Thoracic aorta (tissue), 2 donors: Measurements from ENCODE around the gene CC2D2A. TPM values are rescaled to one million over a fixed set of nuclear protein-coding genes. Genes with fewer than 3 reads are reported as not detected.

Experiments
- ATAC-seq: fragments of 150-250 bp; one replicate; pipeline ENCODE4 v1.8.0; 2017; ENCODE audit warnings: low read depth; ENCODE audit not compliant: insufficient number of reproducible peaks, low FRiP score
- DNase-seq: peaks from one replicate; pipeline ENCODE4 v3.0.0-alpha.2; 2020; ENCODE audit warnings: low spot score
- H3K27ac ChIP-seq, 2 donors: fragments of 200-600 bp; sonication (generic); 1 replicate in 1 of 2; 2 replicates in 1 of 2; pipeline ENCODE4 v1.5.1; 2016; ENCODE audit warnings: mild to moderate bottlenecking in 2 of 2, moderate library complexity in 2 of 2
- H3K27me3 ChIP-seq: fragments of 200-600 bp; sonication (generic); replicated peaks from 2 replicates; pipeline ENCODE4 v1.6.0; 2016; ENCODE audit warnings: mild to moderate bottlenecking; ENCODE audit not compliant: insufficient read depth
- H3K36me3 ChIP-seq: fragments of 200-600 bp; sonication (generic); one replicate; pipeline ENCODE4 v1.5.1; 2016
- H3K4me1 ChIP-seq, 2 donors: fragments of 200-600 bp; sonication (generic); 1 replicate in 1 of 2; 2 replicates in 1 of 2; pipeline versions ENCODE4 v1.5.1 to v1.6.0; 2016; ENCODE audit warnings: low read depth in 2 of 2, mild to moderate bottlenecking in 1 of 2; ENCODE audit not compliant: control insufficient read depth in 1 of 2
- H3K4me3 ChIP-seq: fragments of 200-600 bp; sonication (generic); 2 replicates; pipeline ENCODE4 v1.5.1; 2016; ENCODE audit warnings: mild to moderate bottlenecking
- H3K9me3 ChIP-seq: fragments of 200-600 bp; sonication (generic); 2 replicates; pipeline ENCODE4 v1.5.1; 2016
- CTCF ChIP-seq: fragments of 200-600 bp; sonication (generic); IDR thresholded peaks from one replicate; pipeline ENCODE4 v1.5.1; 2019; ENCODE audit warnings: antibody characterized with exemption
- total RNA-seq, 2 donors: library from RNA; depleted of rRNA; stranded (reverse); fragments of >200 nt; gene quantifications; one replicate each; pipeline versions ENCODE4 v1.1.0 to v1.2.3, GENCODE V29; 2016

CC2D2A gene
- total RNA-seq, 2 donors from 2014 or later: 44.1 to 59.8 TPM

GRCh38 chr4:15556511-15557092, 86.9 kb downstream of the CC2D2A start:
- Histone ChIP-seq H3K4me3 (no peak overlapping the region), H3K9me3 (no peaks in the 10 kb centered on the region), H3K27me3 (no peaks in the 10 kb centered on the region), H3K36me3 (peaks cover 15% of the 10 kb centered on the region), H3K4me1 (no peaks in the 10 kb centered on the region), H3K27ac (no peak overlapping the region)
- no peak for DNase-seq
- ATAC-seq: no peak
- TF ChIP-seq CTCF: no peak

GRCh38 chr4:15557786-15558550, 88.3 kb downstream of the CC2D2A start:
- ATAC-seq (no peak), DNase-seq (no peak)
- TF ChIP-seq CTCF: no peak
- Histone ChIP-seq H3K27me3 (no peaks in the 10 kb centered on the region), H3K9me3 (no peaks in the 10 kb centered on the region), H3K27ac (no peak overlapping the region), H3K4me3 (no peak overlapping the region), H3K4me1 (no peaks in the 10 kb centered on the region), H3K36me3 (peaks cover 16% of the 10 kb centered on the region)

GRCh38 chr4:15558561-15558960, 88.9 kb downstream of the CC2D2A start:
- Histone ChIP-seq H3K4me3 (no peak overlapping the region), H3K27ac (no peak overlapping the region), H3K36me3 (peaks cover 19% of the 10 kb centered on the region), H3K9me3 (no peaks in the 10 kb centered on the region), H3K4me1 (no peaks in the 10 kb centered on the region), H3K27me3 (no peaks in the 10 kb centered on the region)
- no peak for DNase-seq
- no peak for TF ChIP-seq CTCF
- ATAC-seq: no peak

- Histone ChIP-seq H3K9me3 (no peaks in the 10 kb centered on the region), H3K4me1 (no peaks in the 10 kb centered on the region), H3K4me3 (no peak overlapping the region), H3K27ac (no peak overlapping the region), H3K27me3 (no peaks in the 10 kb centered on the region), H3K36me3 (peaks cover 11% of the 10 kb centered on the region)
- DNase-seq (no peak), ATAC-seq (no peak)
- TF ChIP-seq CTCF: no peak
Observed at GRCh38 chr4:15562114-15562513, 92.4 kb downstream of the CC2D2A start.

GRCh38 chr4:15562623-15563022, 92.9 kb downstream of the CC2D2A start:
- no peak overlapping the region for H3K4me3 ChIP-seq
- peaks cover 12% of the 10 kb centered on the region for H3K36me3 ChIP-seq
- no peaks in the 10 kb centered on the region for H3K9me3 ChIP-seq
- no peak for DNase-seq
- H3K27ac ChIP-seq: no peak overlapping the region
- TF ChIP-seq CTCF: no peak
- no peaks in the 10 kb centered on the region for H3K4me1 ChIP-seq
- no peak for ATAC-seq
- no peaks in the 10 kb centered on the region for H3K27me3 ChIP-seq
